ENCODE measurements around the gene SV2C.

GRCh38 chr5:76236684-76237083 lies 153.5 kb downstream of the SV2C start:
- TF ChIP-seq CTCF (IDR thresholded peaks at IDR 0.05) (no peak), POLR2A (IDR thresholded peaks at IDR 0.05) (no peak)

Measured in tibial nerve (tissue), 3 donors.